Measurements from ENCODE around the gene ANO3. TPM values are rescaled to one million over a fixed set of nuclear protein-coding genes. Genes with fewer than 3 reads are reported as not detected.
"Not testable (repeated sequence)": the region's sequence is repeated elsewhere in the genome, so short reads cannot be mapped to it uniquely, and the experiment has no call there.

Gene ANO3
- total RNA-seq, 1 experiment from 2014 or later, result not detected

GRCh38 chr11:26595207-26595865 is 263.4 kb downstream of the ANO3 start:
- DNase-seq (ENCODE audit: low read depth); in situ Hi-C loops (cut with HindIII; ENCODE audit: low pct_unique_long_range_greater_than_20kb, low sequenced_read_pairs): not testable (repeated sequence)

- in situ Hi-C loops (cut with HindIII; ENCODE audit: low pct_unique_long_range_greater_than_20kb, low sequenced_read_pairs); DNase-seq (ENCODE audit: low read depth): not testable (repeated sequence)
These were observed 265.2 kb downstream of the ANO3 start for GRCh38 chr11:26597049-26597689.

DNA sequence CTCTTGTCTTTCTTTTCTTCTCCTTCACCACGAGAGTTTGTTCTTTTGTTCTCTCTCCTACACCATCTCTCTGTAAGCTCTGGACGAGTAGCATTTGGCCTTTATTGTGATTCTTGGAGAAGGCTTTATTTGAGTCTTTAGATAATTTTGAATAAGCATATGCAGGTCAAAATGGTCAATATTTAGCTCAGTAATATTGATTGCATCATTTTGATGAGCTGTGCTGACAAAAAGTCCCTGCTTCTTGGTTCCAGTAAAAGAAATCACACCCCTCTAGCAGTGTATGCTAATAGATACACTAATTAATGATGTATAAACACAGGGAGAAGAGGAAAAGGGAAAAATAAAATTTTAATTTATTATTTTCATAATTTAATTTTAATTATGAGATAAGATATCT is 266.0 kb downstream of the ANO3 start:
- in situ Hi-C loops (cut with HindIII; ENCODE audit: low pct_unique_long_range_greater_than_20kb, low sequenced_read_pairs), result no loop called here
- no peak for DNase-seq (ENCODE audit: low read depth)

DNA sequence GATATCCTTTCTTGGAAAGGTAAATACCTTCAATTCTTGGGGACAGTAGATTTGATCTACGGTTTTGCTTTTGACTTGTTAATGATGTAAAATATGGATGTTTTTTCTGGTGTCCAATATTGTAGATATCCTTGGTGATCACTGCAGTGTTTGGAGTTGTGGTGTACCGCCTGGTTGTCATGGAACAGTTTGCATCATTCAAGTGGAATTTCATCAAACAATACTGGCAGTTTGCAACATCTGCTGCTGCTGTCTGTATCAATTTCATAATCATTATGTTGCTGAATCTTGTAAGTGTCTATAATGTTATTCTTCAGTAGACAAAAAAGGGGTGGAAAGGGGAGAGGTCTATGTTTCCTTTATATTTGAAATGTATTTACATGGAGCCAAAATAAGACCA is 267.5 kb downstream of the ANO3 start:
- no peak for DNase-seq (ENCODE audit: low read depth)
- in situ Hi-C loops (cut with HindIII; ENCODE audit: low pct_unique_long_range_greater_than_20kb, low sequenced_read_pairs), result no loop called here

DNA sequence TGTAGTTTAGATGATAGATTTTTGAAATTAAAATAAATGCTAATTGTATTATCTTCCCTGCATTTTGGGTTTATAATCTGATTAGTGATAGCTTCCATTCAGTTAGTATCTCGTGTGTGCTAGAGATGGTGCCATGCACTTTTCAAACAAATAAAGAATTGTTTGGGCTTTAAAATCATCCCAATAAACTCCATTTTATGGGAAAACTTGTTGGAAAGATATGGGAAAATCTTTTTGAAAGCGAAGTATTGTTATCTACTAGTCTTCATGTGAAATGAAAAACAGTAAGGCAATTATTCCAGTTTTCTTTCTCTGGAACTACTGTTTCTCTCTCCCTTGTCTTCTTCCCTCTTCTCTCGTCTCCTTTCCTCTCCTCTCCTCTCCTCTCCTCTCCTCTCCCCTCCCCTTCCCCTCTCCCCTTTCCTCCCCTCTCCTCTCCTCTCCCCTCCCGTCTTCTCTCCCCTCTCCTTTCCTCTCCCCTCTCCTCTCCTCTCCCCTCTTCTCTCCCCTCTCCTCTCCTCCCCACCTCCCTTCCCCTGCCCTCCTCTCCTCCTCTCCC is 268.0 kb downstream of the ANO3 start:
- no peak for DNase-seq (ENCODE audit: low read depth)
- in situ Hi-C loops (cut with HindIII; ENCODE audit: low pct_unique_long_range_greater_than_20kb, low sequenced_read_pairs), result no loop called here

GRCh38 chr11:26607725-26608506 is 276.0 kb downstream of the ANO3 start:
- in situ Hi-C loops (cut with HindIII; ENCODE audit: low pct_unique_long_range_greater_than_20kb, low sequenced_read_pairs), result no loop called here
- no peak for DNase-seq (ENCODE audit: low read depth)

DNA sequence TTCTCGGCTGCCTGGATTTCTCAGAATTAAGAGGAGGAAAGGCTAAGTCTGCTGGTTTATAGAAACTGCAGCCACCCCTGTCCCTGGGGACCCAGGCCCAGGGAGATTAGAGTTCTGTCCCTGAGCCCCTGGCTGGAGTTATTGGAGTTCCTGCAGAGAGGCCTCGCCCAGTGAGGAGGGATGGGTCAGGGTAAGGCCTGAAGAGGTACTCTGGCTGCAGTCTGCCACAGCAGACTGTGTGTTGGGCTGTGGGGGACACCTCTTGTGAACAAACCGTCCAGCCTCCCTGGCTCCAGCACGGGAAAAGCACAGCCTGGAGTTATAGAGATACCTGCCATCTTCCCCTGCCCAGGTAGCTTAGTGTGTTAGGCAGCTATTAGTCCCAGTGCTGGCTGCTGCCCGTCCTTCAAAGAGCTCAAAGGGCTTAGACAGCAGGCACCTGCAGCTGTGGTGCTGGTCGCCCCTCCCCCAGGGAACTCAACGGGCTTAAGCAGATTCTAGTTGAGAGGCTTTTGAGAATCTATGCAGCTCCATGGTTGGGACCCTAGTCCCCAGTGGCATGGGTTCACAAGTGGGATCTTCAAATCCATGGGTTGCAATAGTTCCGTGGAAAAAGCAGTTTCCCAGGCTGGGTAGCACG is 276.7 kb downstream of the ANO3 start:
- no peak for DNase-seq (ENCODE audit: low read depth)
- in situ Hi-C loops (cut with HindIII; ENCODE audit: low pct_unique_long_range_greater_than_20kb, low sequenced_read_pairs), result no loop called here

DNA sequence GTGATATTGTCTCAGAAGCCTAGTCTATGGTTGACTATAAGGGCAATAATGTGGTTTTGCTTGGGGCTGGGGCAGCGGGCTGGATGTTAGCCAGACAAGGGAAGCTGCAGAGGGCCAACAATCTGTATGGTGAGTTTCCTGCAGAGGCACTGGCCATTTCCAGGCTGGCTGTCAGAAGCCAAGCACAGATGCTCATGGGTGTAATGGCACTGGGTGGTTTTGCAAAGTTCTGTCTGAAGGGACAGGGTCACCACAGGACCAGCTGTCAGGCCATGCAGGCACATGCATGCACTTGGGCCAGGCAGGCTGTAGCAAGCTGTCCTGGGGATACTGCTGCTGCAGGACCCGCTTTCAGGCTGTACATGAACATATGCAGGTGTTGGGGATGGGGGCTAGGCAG is 281.8 kb downstream of the ANO3 start:
- in situ Hi-C loops (cut with HindIII; ENCODE audit: low pct_unique_long_range_greater_than_20kb, low sequenced_read_pairs), result no loop called here
- no peak for DNase-seq (ENCODE audit: low read depth)

- no peak for DNase-seq (ENCODE audit: low read depth)
- in situ Hi-C loops (cut with HindIII; ENCODE audit: low pct_unique_long_range_greater_than_20kb, low sequenced_read_pairs), result no loop called here
These were observed 286.5 kb downstream of the ANO3 start for GRCh38 chr11:26618441-26618840.

DNA sequence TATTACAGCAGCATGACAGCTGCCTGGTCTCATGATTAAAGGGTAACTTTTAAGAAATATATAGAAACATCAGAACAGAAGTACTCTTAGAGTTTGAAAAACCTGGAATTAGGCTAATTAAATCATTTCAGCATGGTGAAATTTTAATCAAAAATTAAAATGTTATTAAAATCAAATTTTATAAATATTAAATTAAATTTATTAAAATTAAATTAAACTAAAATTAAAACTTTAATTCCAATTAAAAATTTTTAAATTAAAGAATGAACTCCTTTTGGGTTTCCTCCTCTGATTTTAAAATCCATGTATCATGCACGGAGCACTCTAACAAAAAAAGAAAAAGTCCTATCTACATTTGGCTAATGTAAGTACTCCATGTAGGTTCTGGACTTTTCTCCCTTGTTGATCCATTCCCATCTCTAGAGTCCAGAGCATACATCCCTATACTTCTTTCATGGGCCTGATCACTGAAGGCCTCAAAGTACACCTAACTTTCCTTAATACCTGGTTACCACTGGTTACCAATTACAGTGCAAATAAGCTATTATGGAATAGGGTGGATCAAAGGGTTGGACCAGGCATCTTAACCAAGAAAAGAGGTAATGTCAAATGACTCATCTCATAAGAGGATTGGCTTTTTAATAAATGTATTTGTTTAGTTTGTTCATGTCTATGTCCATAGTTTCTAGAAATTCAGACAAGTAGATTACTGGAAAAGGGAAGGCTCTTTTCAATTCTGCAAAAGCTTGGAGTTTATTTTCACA is 288.5 kb downstream of the ANO3 start:
- in situ Hi-C loops (cut with HindIII; ENCODE audit: low pct_unique_long_range_greater_than_20kb, low sequenced_read_pairs), result no loop called here

GRCh38 chr11:26621132-26621531 is 289.2 kb downstream of the ANO3 start:
- DNase-seq (ENCODE audit: low read depth), result peak; percentile 44
- in situ Hi-C loops (cut with HindIII; ENCODE audit: low pct_unique_long_range_greater_than_20kb, low sequenced_read_pairs), result no loop called here

More for the DNA sequence above, 288.5 kb downstream of the ANO3 start:
- DNase-seq (ENCODE audit: low read depth), result no peak

GRCh38 chr11:26622181-26622580 is 290.3 kb downstream of the ANO3 start:
- no peak for DNase-seq (ENCODE audit: low read depth)
- in situ Hi-C loops (cut with HindIII; ENCODE audit: low pct_unique_long_range_greater_than_20kb, low sequenced_read_pairs), result no loop called here

DNA sequence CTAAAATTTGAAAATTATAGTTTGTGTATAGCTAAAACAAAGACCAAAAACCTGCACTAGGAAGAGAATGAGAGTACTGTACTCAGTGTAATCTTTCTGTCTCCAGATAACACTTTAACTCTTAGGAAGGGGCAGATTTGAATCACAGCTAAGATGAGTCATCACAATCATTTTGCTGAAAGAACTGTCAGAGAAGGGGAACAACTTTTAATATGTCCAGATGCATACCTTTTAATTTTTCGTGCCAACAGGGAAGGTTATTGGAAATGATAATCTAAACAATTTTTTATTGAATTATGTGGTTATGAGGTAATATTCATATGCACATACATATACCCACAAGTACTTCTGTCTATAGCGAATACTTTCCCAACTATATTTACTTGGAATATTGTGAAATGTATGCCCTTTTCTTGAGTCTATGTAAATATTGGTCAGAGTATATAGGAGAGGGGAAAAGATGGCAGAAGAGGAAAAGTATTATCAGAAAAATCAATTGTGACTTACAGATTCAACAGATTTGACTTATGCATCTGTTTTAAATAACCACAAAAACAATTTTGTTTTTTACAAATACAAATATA is 291.2 kb downstream of the ANO3 start:
- in situ Hi-C loops (cut with HindIII; ENCODE audit: low pct_unique_long_range_greater_than_20kb, low sequenced_read_pairs), result no loop called here
- DNase-seq (ENCODE audit: low read depth), result peak; percentile 4

GRCh38 chr11:26626346-26626745 is 294.4 kb downstream of the ANO3 start:
- DNase-seq (ENCODE audit: low read depth), result no peak
- in situ Hi-C loops (cut with HindIII; ENCODE audit: low pct_unique_long_range_greater_than_20kb, low sequenced_read_pairs), result no loop called here

DNA sequence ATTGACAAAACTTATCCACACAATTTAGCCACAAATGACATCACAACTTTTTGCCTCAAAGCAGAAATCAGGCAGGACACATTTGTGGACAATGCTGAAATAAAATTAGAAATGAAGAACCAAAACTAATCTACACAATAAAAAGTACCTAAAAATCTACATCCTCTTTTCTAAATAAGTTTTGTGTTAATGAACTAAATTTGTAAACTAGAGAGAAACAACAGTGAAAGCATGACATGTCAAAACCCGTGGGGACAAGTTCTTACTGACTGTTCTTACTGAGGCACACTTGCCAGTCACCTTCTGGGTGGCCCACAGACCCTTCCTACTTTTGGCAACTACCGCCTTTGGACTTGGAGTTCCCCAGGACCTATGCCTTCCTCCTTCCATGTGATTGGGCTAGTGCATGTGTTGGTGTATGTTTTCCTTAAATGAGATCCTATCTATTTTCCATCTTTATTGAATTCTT is 300.8 kb downstream of the ANO3 start:
- no peak for DNase-seq (ENCODE audit: low read depth)
- in situ Hi-C loops (cut with HindIII; ENCODE audit: low pct_unique_long_range_greater_than_20kb, low sequenced_read_pairs), result no loop called here

DNA sequence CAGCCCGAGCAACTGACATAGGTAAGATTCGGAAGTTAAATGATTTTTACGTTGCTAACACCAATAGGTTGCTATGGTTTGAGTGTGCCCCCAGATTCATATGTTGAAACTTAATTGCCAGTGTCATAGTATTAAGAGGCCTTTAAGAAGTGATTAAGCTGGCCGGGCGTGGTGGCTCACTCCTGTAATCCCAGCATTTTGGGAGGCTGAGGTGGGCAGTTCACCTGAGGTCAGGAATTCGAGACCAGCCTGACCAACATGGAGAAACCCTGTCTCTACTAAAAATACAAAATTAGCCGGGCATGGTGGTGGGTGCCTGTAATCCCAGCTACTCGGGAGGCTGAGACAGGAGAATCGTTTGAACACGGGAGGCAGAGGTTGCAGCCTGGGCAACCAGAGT is 311.4 kb downstream of the ANO3 start:
- DNase-seq (ENCODE audit: low read depth); in situ Hi-C loops (cut with HindIII; ENCODE audit: low pct_unique_long_range_greater_than_20kb, low sequenced_read_pairs): not testable (repeated sequence)

DNA sequence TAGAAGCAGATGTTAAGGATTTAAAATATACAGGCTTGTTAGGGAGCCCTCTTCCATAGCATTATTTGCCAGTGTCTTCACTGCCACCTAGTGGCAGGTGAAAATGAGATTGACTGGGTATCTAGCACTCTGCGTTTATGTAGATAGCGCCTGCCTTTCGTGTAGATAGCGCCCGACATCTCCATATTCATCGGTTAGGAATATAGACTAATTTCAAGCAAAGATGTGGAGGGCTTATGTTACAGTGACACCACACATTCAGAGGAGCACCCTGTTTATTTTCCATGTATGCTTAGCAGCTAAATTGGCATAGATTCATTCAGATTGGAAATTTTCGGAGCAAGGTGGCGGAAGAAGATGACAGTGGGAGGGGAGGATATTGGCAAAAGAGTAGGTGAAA is 318.0 kb downstream of the ANO3 start:
- in situ Hi-C loops (cut with HindIII; ENCODE audit: low pct_unique_long_range_greater_than_20kb, low sequenced_read_pairs), result no loop called here
- peak; percentile 38 for DNase-seq (ENCODE audit: low read depth)

Measured in Caki2 (cell line).